Mesenteric fat pad (tissue), 1 donor: Measurements from ENCODE around the gene CST11. TPM values are rescaled to one million over a fixed set of nuclear protein-coding genes. Genes with fewer than 3 reads are reported as not detected.

Source experiments
- total RNA-seq: library from RNA; stranded (reverse); fragmentation: NEBNext Ultra II Directional; extraction: Animal tissue kit (Norgen Biotek cat#: 25700); gene quantifications from one replicate; pipeline ENCODE4 v1.2.1, GENCODE V29; 2021
- donor health status: DM: yes; HTN: yes; CAD: no.

The CST11 gene
- total RNA-seq, 1 donor from 2014 or later: 0.96 TPM

Other genes starting within 250 kb of the CST11 start
- gene NXT1, start 102.1 kb downstream of the CST11 start, total RNA-seq: 18.8 TPM
- gene GZF1, start 90.7 kb downstream of the CST11 start, total RNA-seq: 14.6 TPM
- gene NAPB, start 31.4 kb downstream of the CST11 start, total RNA-seq: 8.4 TPM
- not detected for gene CSTL1, start 13.2 kb downstream of the CST11 start, total RNA-seq
- gene CST8, start 38.2 kb upstream of the CST11 start, total RNA-seq: not detected
- gene CST9L, start 115.6 kb upstream of the CST11 start, total RNA-seq: not detected
- gene CST9, start 153.0 kb upstream of the CST11 start, total RNA-seq: not detected
- 1,237 TPM for gene CST3, start 185.1 kb upstream of the CST11 start, total RNA-seq
- not detected for gene CST4, start 236.2 kb upstream of the CST11 start, total RNA-seq